Spleen (tissue), 7 donors: ENCODE measurements around the gene EBF4.

ENCODE experiments used
- POLR2A ChIP-seq, 3 donors: fragments of 450-650 bp; IDR thresholded peaks; one replicate each; pipeline ENCODE4 v1.5.1; 2017; ENCODE audit warnings: antibody characterized with exemption in 3 of 3, mild to moderate bottlenecking in 1 of 3
- TF ChIP-seq, protein P1 (sequence below), 11 experiments: fragments of 200-600 bp in 7 of 11; fragments of 450-650 bp in 4 of 11; sonication (generic) in 4 of 11; IDR thresholded peaks in 8 of 11; conservative IDR thresholded peaks in 3 of 11; 1 replicate in 7 of 11; 2 replicates in 4 of 11; pipeline versions ENCODE4 v1.4.0 to v1.8.0; 2016 to 2021; ENCODE audit warnings: antibody characterized with exemption in 11 of 11, inconsistent platforms in 4 of 11, mild to moderate bottlenecking in 1 of 11
- donor health status: DM: no; HTN: no; CAD: no; lungs with moderate emphysema.
- donor health status: DM: no; HTN: no; CAD: no.
- donor health status: DM: no; HTN: no; CAD: no.

DNA sequence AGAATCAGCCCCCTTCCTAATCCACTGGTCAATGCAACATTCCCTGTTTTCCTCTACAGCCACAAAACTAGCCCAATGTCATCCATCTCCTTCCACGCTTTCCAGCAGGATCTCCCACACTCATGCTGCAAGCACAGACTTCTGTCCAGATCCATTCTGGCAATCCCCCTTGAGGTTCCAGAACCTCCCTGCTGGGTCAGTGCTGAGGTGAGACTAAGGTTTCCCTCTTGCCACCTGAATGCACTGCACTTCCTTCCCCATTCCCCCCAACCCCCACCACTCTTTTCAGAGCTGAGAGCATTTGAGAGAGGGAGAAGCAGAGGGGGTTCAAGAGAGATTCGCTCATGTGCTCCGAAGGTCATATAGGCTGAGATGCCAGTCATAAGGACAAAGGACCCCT lies 43.9 kb downstream of the EBF4 start:
- TF ChIP-seq POLR2A (IDR thresholded peaks at IDR 0.05): no peak
- TF ChIP-seq, protein P1, sequence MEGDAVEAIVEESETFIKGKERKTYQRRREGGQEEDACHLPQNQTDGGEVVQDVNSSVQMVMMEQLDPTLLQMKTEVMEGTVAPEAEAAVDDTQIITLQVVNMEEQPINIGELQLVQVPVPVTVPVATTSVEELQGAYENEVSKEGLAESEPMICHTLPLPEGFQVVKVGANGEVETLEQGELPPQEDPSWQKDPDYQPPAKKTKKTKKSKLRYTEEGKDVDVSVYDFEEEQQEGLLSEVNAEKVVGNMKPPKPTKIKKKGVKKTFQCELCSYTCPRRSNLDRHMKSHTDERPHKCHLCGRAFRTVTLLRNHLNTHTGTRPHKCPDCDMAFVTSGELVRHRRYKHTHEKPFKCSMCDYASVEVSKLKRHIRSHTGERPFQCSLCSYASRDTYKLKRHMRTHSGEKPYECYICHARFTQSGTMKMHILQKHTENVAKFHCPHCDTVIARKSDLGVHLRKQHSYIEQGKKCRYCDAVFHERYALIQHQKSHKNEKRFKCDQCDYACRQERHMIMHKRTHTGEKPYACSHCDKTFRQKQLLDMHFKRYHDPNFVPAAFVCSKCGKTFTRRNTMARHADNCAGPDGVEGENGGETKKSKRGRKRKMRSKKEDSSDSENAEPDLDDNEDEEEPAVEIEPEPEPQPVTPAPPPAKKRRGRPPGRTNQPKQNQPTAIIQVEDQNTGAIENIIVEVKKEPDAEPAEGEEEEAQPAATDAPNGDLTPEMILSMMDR (IDR thresholded peaks at IDR 0.05 in 8 of 11, conservative IDR thresholded peaks at IDR 0.05 in 3 of 11): no peak
